Neural cell (in vitro differentiated cells): ENCODE data around the gene FGF14. TPM values are rescaled to one million over a fixed set of nuclear protein-coding genes. Genes with fewer than 3 reads are reported as not detected.

Experiments
- H2AFZ ChIP-seq: fragments of 200-600, 300-800 bp; sonication (generic), shearing (Covaris generic); 2 replicates; pipeline ENCODE4 v1.6.0; 2014; ENCODE audit warnings: low read depth, mild to moderate bottlenecking, antibody characterized with exemption, low read length, moderate library complexity
- H3F3A ChIP-seq: fragments of 200-600 bp; shearing (Covaris generic); 2 replicates; pipeline ENCODE4 v1.6.1; 2016; ENCODE audit warnings: mild to moderate bottlenecking, moderate library complexity, mixed read lengths, antibody characterized with exemption, low read length; ENCODE audit not compliant: insufficient read depth, poor library complexity, severe bottlenecking
- H3K27ac ChIP-seq: fragments of 200-600, 300-800 bp; sonication (generic), shearing (Covaris generic); 2 replicates; pipeline ENCODE4 v1.5.1; 2014; ENCODE audit warnings: mild to moderate bottlenecking, low read length, moderate library complexity
- H3K27me3 ChIP-seq: fragments of 300-800, 200-600 bp; sonication (generic), shearing (Covaris generic); 2 replicates; pipeline ENCODE4 v1.6.0; 2014; ENCODE audit warnings: mild to moderate bottlenecking, low read depth, low read length, moderate library complexity; ENCODE audit not compliant: insufficient read depth
- H3K36me3 ChIP-seq: fragments of 300-800, 200-600 bp; sonication (generic), shearing (Covaris generic); 2 replicates; pipeline ENCODE4 v1.5.1; 2014; ENCODE audit warnings: mild to moderate bottlenecking, antibody characterized with exemption, low read length, moderate library complexity; ENCODE audit not compliant: insufficient read depth
- H3K4me2 ChIP-seq: fragments of 300-800, 200-600 bp; sonication (generic), shearing (Covaris generic); 2 replicates; pipeline ENCODE4 v1.6.0; 2014; ENCODE audit warnings: mild to moderate bottlenecking, low read length
- H3K4me3 ChIP-seq: fragments of 300-800, 200-600 bp; sonication (generic), shearing (Covaris generic); 2 replicates; pipeline ENCODE4 v1.5.1; 2014; ENCODE audit warnings: mild to moderate bottlenecking, low read length, moderate library complexity
- H3K79me2 ChIP-seq: fragments of 200-600 bp; shearing (Covaris generic); replicated peaks from 2 replicates; pipeline ENCODE4 v1.6.0; 2014; ENCODE audit warnings: mild to moderate bottlenecking, low read length, moderate library complexity; ENCODE audit not compliant: insufficient read depth
- H3K9ac ChIP-seq: fragments of 300-800, 200-600 bp; sonication (generic), shearing (Covaris generic); 2 replicates; pipeline ENCODE4 v1.6.1; 2016; ENCODE audit warnings: mild to moderate bottlenecking, low read length, mixed read lengths
- H3K9me2 ChIP-seq: fragments of 200-600 bp; shearing (Covaris generic); 2 replicates; pipeline ENCODE4 v1.6.1; 2016; ENCODE audit warnings: mild to moderate bottlenecking, low read length, mixed read lengths; ENCODE audit not compliant: insufficient read depth
- H3K9me3 ChIP-seq: fragments of 200-600, 300-800 bp; sonication (generic), shearing (Covaris generic); 2 replicates; pipeline ENCODE4 v1.6.1; 2016; ENCODE audit warnings: mild to moderate bottlenecking, mixed run types, low read length, moderate library complexity, mixed read lengths
- H4K20me1 ChIP-seq: fragments of 200-600 bp; shearing (Covaris generic); 2 replicates; pipeline ENCODE4 v1.6.1; 2016; ENCODE audit warnings: mild to moderate bottlenecking, mixed run types; ENCODE audit not compliant: insufficient read depth
- EP300 ChIP-seq: fragments of 450-650 bp; conservative IDR thresholded peaks from 2 replicates; pipeline ENCODE4 v1.6.1; 2014; ENCODE audit warnings: antibody characterized with exemption, mild to moderate bottlenecking, moderate library complexity; ENCODE audit not compliant: poor library complexity, severe bottlenecking
- EZH2 ChIP-seq: fragments of 200-600, 300-800 bp; shearing (Covaris generic), sonication (generic); IDR thresholded peaks from 2 replicates; pipeline ENCODE4 v1.6.1; 2014; ENCODE audit warnings: antibody characterized with exemption, low read length, borderline replicate concordance, mild to moderate bottlenecking; ENCODE audit not compliant: insufficient read depth, poor library complexity, severe bottlenecking
- MXI1 ChIP-seq: fragments of 450-650 bp; conservative IDR thresholded peaks from 2 replicates; pipeline ENCODE4 v1.6.1; 2014; ENCODE audit warnings: antibody characterized with exemption, mild to moderate bottlenecking; ENCODE audit not compliant: poor library complexity, severe bottlenecking
- POLR2AphosphoS5 ChIP-seq: IDR thresholded peaks from 2 replicates; pipeline ENCODE4 v1.6.1; 2012
- RAD21 ChIP-seq: fragments of 450-650 bp; conservative IDR thresholded peaks from 2 replicates; pipeline ENCODE4 v1.6.1; 2014; ENCODE audit warnings: antibody characterized with exemption, mild to moderate bottlenecking, moderate library complexity
- REST ChIP-seq: IDR thresholded peaks from 2 replicates; pipeline ENCODE4 v1.6.1; 2012; ENCODE audit warnings: borderline replicate concordance
- SMC3 ChIP-seq: fragments of 450-650 bp; conservative IDR thresholded peaks from 2 replicates; pipeline ENCODE4 v1.6.1; 2014; ENCODE audit warnings: antibody characterized with exemption, mild to moderate bottlenecking, moderate library complexity; ENCODE audit not compliant: poor library complexity
- TAF1 ChIP-seq: IDR thresholded peaks from 2 replicates; pipeline ENCODE4 v1.6.1; 2012; ENCODE audit warnings: low read depth
- polyA plus RNA-seq: library from polyadenylated mRNA; depleted of rRNA; stranded (reverse); fragments of >200 nt; gene quantifications from 2 replicates; pipeline ENCODE4 v1.2.3, GENCODE V29; 2014
- TF ChIP-seq, protein P1 (sequence below): fragments of 450-650 bp; IDR thresholded peaks from 2 replicates; pipeline ENCODE4 v1.5.1; 2014; ENCODE audit warnings: antibody characterized with exemption, mild to moderate bottlenecking, moderate library complexity; ENCODE audit not compliant: poor library complexity, severe bottlenecking

FGF14 gene
- polyA plus RNA-seq, 1 donor from 2014 or later, result 36.4 TPM

GRCh38 chr13:102198418-102199311 lies 203.2 kb downstream of the FGF14 start:
- H3K27ac ChIP-seq, result no peak overlapping the region
- H3K79me2 ChIP-seq, result no peaks in the 10 kb centered on the region
- no peaks in the 10 kb centered on the region for H3K36me3 ChIP-seq
- no peaks in the 10 kb centered on the region for H4K20me1 ChIP-seq
- no peak overlapping the region for H3K4me3 ChIP-seq
- no peaks in the 10 kb centered on the region for H3F3A ChIP-seq
- TF ChIP-seq POLR2AphosphoS5 (no peak), MXI1 (no peak), RAD21 (no peak), EZH2 (no peak), REST (no peak), SMC3 (no peak), TAF1 (no peak), EP300 (no peak)
- TF ChIP-seq, protein P1, sequence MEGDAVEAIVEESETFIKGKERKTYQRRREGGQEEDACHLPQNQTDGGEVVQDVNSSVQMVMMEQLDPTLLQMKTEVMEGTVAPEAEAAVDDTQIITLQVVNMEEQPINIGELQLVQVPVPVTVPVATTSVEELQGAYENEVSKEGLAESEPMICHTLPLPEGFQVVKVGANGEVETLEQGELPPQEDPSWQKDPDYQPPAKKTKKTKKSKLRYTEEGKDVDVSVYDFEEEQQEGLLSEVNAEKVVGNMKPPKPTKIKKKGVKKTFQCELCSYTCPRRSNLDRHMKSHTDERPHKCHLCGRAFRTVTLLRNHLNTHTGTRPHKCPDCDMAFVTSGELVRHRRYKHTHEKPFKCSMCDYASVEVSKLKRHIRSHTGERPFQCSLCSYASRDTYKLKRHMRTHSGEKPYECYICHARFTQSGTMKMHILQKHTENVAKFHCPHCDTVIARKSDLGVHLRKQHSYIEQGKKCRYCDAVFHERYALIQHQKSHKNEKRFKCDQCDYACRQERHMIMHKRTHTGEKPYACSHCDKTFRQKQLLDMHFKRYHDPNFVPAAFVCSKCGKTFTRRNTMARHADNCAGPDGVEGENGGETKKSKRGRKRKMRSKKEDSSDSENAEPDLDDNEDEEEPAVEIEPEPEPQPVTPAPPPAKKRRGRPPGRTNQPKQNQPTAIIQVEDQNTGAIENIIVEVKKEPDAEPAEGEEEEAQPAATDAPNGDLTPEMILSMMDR, result no peak
- H3K4me2 ChIP-seq, result no peak overlapping the region
- H3K9me3 ChIP-seq, result no peaks in the 10 kb centered on the region
- H3K9ac ChIP-seq, result no peak overlapping the region
- H2AFZ ChIP-seq, result no peak overlapping the region
- no peaks in the 10 kb centered on the region for H3K27me3 ChIP-seq
- no peaks in the 10 kb centered on the region for H3K9me2 ChIP-seq

DNA sequence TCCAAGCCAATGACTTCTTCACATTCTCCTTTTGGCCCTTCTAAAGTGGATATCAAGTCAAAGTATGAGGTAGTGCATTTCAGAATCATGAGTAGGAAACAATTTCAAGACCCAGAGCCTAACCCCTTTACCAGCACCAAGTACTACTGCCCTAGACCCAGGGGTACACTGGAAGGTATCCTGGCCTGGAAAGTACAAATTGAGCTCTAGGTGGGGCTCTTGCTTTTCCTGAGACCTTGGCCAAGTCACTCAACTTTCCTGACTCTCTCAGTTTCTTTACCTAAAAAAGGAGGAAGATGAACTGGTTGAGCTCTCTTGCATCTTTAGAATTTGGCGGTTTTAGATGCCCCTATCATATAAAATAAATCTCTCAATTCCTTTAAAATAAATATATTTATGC lies 204.7 kb downstream of the FGF14 start:
- Histone ChIP-seq H3K9me2 (no peaks in the 10 kb centered on the region), H3K9ac (no peak overlapping the region), H3K36me3 (no peaks in the 10 kb centered on the region), H4K20me1 (no peaks in the 10 kb centered on the region), H3K9me3 (no peaks in the 10 kb centered on the region), H3K27ac (no peak overlapping the region), H3K4me2 (no peak overlapping the region), H3K79me2 (no peaks in the 10 kb centered on the region), H3K27me3 (no peaks in the 10 kb centered on the region), H3F3A (no peaks in the 10 kb centered on the region), H2AFZ (no peak overlapping the region), H3K4me3 (no peak overlapping the region)
- TF ChIP-seq RAD21, result no peak
- no peak for TF ChIP-seq MXI1
- no peak for TF ChIP-seq REST
- no peak for TF ChIP-seq SMC3
- TF ChIP-seq EP300, result no peak
- TF ChIP-seq POLR2AphosphoS5, result no peak
- TF ChIP-seq EZH2, result no peak
- no peak for TF ChIP-seq TAF1
- TF ChIP-seq, protein P1, result no peak
